ENCODE results near the gene CD300A. TPM values are rescaled to one million over a fixed set of nuclear protein-coding genes. Genes with fewer than 3 reads are reported as not detected.
A peak's percentile ranks its signal among the peaks of the same experiment; 100 is the strongest.

The CD300A gene
- total and polyA plus RNA-seq, 4 donors: 6.7 to 9.9 (median 8.3) TPM

DNA sequence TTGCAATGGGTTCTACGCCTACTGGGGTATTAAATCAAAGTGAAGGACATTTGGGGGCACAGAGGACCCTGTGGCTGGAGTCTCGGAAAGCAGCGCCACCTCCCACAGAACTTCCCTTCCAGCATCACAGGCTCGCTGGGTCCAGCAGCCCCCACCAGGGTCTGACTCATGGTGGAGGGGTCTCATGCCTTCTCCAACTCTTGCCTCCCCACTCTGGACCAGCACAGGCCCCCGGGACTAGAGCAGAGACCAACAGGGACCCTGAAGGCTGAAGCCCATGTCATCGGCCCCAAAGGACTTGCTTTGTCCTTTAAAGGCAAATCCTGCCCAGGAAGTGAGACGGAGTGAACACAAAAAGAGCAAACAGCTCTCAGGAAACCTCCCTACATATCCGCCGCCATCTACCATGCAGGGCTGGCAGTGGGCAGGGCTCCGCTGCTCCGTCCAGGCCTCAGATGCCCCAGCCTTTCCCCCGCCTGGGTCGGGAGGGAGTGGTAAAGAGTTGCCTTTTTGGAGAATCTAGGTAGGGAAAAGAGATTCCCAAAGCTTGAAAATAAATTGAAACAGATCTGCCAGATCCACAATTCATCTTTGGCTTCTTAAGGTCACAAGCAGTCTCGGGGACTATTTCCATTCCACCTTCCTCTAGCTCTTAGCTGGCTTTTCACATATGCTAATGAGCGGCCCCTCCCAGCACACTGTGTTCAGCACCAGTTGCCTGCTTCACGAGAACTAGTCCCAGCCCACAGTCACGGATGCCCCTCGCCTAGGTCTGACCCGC is 36.6 kb upstream of the CD300A start:
- H3K36me3 ChIP-seq (ENCODE audit: control insufficient read depth, insufficient read depth, low read length): no peaks in the 10 kb centered on the region

GRCh38 chr17:74430385-74430705 is 36.1 kb upstream of the CD300A start:
- Histone ChIP-seq H3K36me3 (ENCODE audit: control insufficient read depth, insufficient read depth, low read length) (no peaks in the 10 kb centered on the region), H3K4me1 (ENCODE audit: control insufficient read depth, insufficient read depth, low read length) (peaks cover 48% of the 10 kb centered on the region), H3K27me3 (ENCODE audit: control insufficient read depth, insufficient read depth, low read length) (peaks cover 43% of the 10 kb centered on the region), H3K9me3 (ENCODE audit: control insufficient read depth, insufficient read depth, low read length) (no peaks in the 10 kb centered on the region), H3K4me3 (ENCODE audit: low read depth, low read length) (peak overlapping the region; percentile 6), H3K27ac (ENCODE audit: low read depth, low read length) (peak overlapping the region; percentile 67)
- no peak for DNase-seq (ENCODE audit: low read depth in 4 of 6, low spot score in 6 of 6)
- 19% methylated on average over 12 of the region's 13 CpGs for WGBS (ENCODE audit: insufficient coverage)

More for the DNA sequence above, 36.6 kb upstream of the CD300A start:
- WGBS (ENCODE audit: insufficient coverage): 60% methylated on average over 11 of the region's 19 CpGs
- Histone ChIP-seq H3K27ac (ENCODE audit: low read depth, low read length) (peak overlapping the region; percentile 67), H3K4me1 (ENCODE audit: control insufficient read depth, insufficient read depth, low read length) (peaks cover 48% of the 10 kb centered on the region), H3K4me3 (ENCODE audit: low read depth, low read length) (peak overlapping the region; percentile 6), H3K9me3 (ENCODE audit: control insufficient read depth, insufficient read depth, low read length) (no peaks in the 10 kb centered on the region), H3K27me3 (ENCODE audit: control insufficient read depth, insufficient read depth, low read length) (peaks cover 40% of the 10 kb centered on the region)
- no peak for DNase-seq (ENCODE audit: low read depth in 4 of 6, low spot score in 6 of 6)

GRCh38 chr17:74430706-74431567 is 35.5 kb upstream of the CD300A start:
- no peaks in the 10 kb centered on the region for H3K9me3 ChIP-seq (ENCODE audit: control insufficient read depth, insufficient read depth, low read length)
- peak overlapping the region; percentile 63 for H3K4me3 ChIP-seq (ENCODE audit: low read depth, low read length)
- DNase-seq (ENCODE audit: low read depth in 4 of 6, low spot score in 6 of 6): peak in 2 of 6 donors; percentile 47 to 71
- peak overlapping the region; percentile 67 for H3K27ac ChIP-seq (ENCODE audit: low read depth, low read length)
- WGBS (ENCODE audit: insufficient coverage): under 1% methylated on average over 66 of the region's 67 CpGs
- peaks cover 43% of the 10 kb centered on the region for H3K27me3 ChIP-seq (ENCODE audit: control insufficient read depth, insufficient read depth, low read length)
- H3K36me3 ChIP-seq (ENCODE audit: control insufficient read depth, insufficient read depth, low read length): no peaks in the 10 kb centered on the region
- peaks cover 48% of the 10 kb centered on the region for H3K4me1 ChIP-seq (ENCODE audit: control insufficient read depth, insufficient read depth, low read length)

- peak within 1 kb of the TSS; percentile 67 for H3K27ac ChIP-seq (ENCODE audit: low read depth, low read length)
- under 1% methylated on average over 81 of the region's 81 CpGs for WGBS (ENCODE audit: insufficient coverage)
- H3K4me3 ChIP-seq (ENCODE audit: low read depth, low read length): peak within 1 kb of the TSS; percentile 63
- peaks cover 48% of the 10 kb centered on the region for H3K4me1 ChIP-seq (ENCODE audit: control insufficient read depth, insufficient read depth, low read length)
- DNase-seq (ENCODE audit: low read depth in 4 of 6, low spot score in 6 of 6): peak in 2 of 6 donors; percentile 80 to 82
- H3K9me3 ChIP-seq (ENCODE audit: control insufficient read depth, insufficient read depth, low read length): no peaks in the 10 kb centered on the region
- peaks cover 43% of the 10 kb centered on the region for H3K27me3 ChIP-seq (ENCODE audit: control insufficient read depth, insufficient read depth, low read length)
- no peaks in the 10 kb centered on the region for H3K36me3 ChIP-seq (ENCODE audit: control insufficient read depth, insufficient read depth, low read length)
Measured at GRCh38 chr17:74431568-74432423, 34.6 kb upstream of the CD300A start, which contains the start of gene GPRC5C. TSS of gene GPRC5C (plus strand) at chr17:74432088. CDS start at chr17:74439777, 7,689 bp downstream.

DNA sequence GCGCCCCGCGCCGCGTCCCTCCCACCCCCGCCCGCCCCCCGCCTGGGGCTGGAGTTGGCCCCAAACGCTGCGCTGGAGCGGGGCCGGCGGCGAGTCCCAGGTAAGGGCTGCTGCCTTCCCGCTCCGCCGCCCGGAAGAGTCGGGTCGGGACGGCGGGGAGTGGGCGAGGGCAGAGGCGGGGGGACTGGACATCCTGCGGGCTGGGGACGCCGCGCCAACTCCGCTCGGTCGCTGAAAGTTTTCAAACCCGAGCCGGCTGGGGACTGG is 34.1 kb upstream of the CD300A start:
- Histone ChIP-seq H3K27ac (ENCODE audit: low read depth, low read length) (no peak overlapping the region), H3K27me3 (ENCODE audit: control insufficient read depth, insufficient read depth, low read length) (peaks cover 43% of the 10 kb centered on the region), H3K36me3 (ENCODE audit: control insufficient read depth, insufficient read depth, low read length) (no peaks in the 10 kb centered on the region), H3K4me3 (ENCODE audit: low read depth, low read length) (peak overlapping the region; percentile 63), H3K9me3 (ENCODE audit: control insufficient read depth, insufficient read depth, low read length) (no peaks in the 10 kb centered on the region), H3K4me1 (ENCODE audit: control insufficient read depth, insufficient read depth, low read length) (peaks cover 47% of the 10 kb centered on the region)
- DNase-seq (ENCODE audit: low read depth in 4 of 6, low spot score in 6 of 6): peak in 1 of 6 donors; percentile 27
- WGBS (ENCODE audit: insufficient coverage): under 1% methylated on average over 33 of the region's 33 CpGs

DNA sequence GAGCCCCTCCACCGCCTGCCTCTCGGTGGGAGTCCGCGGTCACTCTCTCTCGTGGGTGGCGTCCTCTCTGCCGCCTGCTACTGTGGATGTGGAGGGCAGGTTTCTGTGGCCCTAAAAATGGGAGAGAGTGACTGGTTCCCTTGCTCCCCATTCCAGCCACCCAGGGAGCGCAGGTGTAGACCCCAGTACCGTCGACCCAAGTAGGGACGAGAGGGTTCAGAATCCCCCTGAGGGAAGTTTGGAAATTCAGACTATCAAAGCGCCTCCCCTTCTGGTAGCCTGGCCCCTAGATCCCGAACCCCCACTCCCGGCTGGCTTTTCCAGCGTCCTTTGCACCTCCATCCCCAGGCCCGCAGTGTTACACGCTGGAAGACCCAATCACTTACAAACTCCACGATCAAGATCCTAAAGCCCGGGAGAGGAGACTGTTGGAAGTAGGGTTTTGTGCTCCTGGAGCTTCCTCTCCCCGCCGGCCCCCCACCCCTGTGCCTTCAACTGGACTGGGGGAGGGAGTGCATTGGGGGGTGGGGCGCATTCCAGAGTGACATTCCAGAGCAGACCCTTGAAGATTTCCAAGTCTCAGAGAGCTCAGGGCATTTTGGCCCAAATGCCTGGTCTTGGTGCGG is 33.6 kb upstream of the CD300A start:
- Histone ChIP-seq H3K4me3 (ENCODE audit: low read depth, low read length) (peak overlapping the region; percentile 39), H3K27me3 (ENCODE audit: control insufficient read depth, insufficient read depth, low read length) (peaks cover 43% of the 10 kb centered on the region), H3K4me1 (ENCODE audit: control insufficient read depth, insufficient read depth, low read length) (peaks cover 45% of the 10 kb centered on the region), H3K27ac (ENCODE audit: low read depth, low read length) (peak overlapping the region; percentile 52), H3K9me3 (ENCODE audit: control insufficient read depth, insufficient read depth, low read length) (no peaks in the 10 kb centered on the region), H3K36me3 (ENCODE audit: control insufficient read depth, insufficient read depth, low read length) (no peaks in the 10 kb centered on the region)
- 10% methylated on average over 5 of the region's 23 CpGs for WGBS (ENCODE audit: insufficient coverage)
- no peak for DNase-seq (ENCODE audit: low read depth in 4 of 6, low spot score in 6 of 6)

DNA sequence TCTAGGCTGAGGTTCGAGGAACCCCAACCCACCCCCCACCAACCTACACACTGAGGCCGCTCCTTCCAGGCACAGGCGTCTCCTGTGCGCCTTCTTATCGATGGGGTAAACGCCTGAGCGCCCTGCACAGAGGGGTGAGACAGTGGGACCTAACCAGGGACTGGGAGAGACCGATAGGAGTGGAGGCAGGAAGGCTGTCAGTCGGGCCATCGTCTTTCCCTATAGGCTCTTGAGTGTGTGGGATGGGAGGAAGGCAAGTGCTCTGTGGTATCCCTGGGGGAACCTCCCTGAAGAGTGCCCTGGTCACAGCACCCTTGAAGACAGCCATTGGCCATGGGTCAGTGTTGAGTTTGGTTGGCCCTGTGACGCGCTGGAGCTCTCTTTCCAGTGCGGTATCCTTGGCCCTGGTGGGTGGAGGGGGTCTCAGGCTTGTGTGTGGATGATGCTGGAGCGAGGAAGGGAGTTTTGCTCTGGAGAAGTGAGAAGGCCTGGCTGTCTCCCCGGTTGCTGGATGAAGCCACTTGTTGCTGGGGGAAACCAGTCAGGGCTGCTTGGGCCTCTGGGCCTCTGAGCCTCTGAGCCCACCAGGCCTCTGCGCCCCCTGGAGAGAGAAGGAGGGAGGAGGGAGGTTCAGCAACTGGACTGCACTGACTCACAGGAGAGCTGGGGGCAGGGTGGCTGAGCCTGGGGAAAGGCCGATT is 32.9 kb upstream of the CD300A start:
- H3K36me3 ChIP-seq (ENCODE audit: control insufficient read depth, insufficient read depth, low read length): no peaks in the 10 kb centered on the region
- peaks cover 45% of the 10 kb centered on the region for H3K4me1 ChIP-seq (ENCODE audit: control insufficient read depth, insufficient read depth, low read length)
- 40% methylated on average over 14 of the region's 17 CpGs for WGBS (ENCODE audit: insufficient coverage)
- H3K27ac ChIP-seq (ENCODE audit: low read depth, low read length): peak overlapping the region; percentile 64
- peaks cover 43% of the 10 kb centered on the region for H3K27me3 ChIP-seq (ENCODE audit: control insufficient read depth, insufficient read depth, low read length)
- peak in 2 of 6 donors; percentile 14 to 57 for DNase-seq (ENCODE audit: low read depth in 4 of 6, low spot score in 6 of 6)
- peak overlapping the region; percentile 9 for H3K4me3 ChIP-seq (ENCODE audit: low read depth, low read length)
- no peaks in the 10 kb centered on the region for H3K9me3 ChIP-seq (ENCODE audit: control insufficient read depth, insufficient read depth, low read length)

GRCh38 chr17:74435775-74436359 is 30.6 kb upstream of the CD300A start:
- no peaks in the 10 kb centered on the region for H3K9me3 ChIP-seq (ENCODE audit: control insufficient read depth, insufficient read depth, low read length)
- H3K27ac ChIP-seq (ENCODE audit: low read depth, low read length): no peak overlapping the region
- peaks cover 31% of the 10 kb centered on the region for H3K27me3 ChIP-seq (ENCODE audit: control insufficient read depth, insufficient read depth, low read length)
- 79% methylated on average over 4 of the region's 5 CpGs for WGBS (ENCODE audit: insufficient coverage)
- peaks cover 10% of the 10 kb centered on the region for H3K36me3 ChIP-seq (ENCODE audit: control insufficient read depth, insufficient read depth, low read length)
- DNase-seq (ENCODE audit: low read depth in 4 of 6, low spot score in 6 of 6): no peak
- no peak overlapping the region for H3K4me3 ChIP-seq (ENCODE audit: low read depth, low read length)
- peaks cover 31% of the 10 kb centered on the region for H3K4me1 ChIP-seq (ENCODE audit: control insufficient read depth, insufficient read depth, low read length)

Measured in spinal cord (tissue), 10 donors.